ENCODE measurements around the gene FHIT. TPM values are rescaled to one million over a fixed set of nuclear protein-coding genes. Genes with fewer than 3 reads are reported as not detected.
A peak's percentile ranks its signal among the peaks of the same experiment; 100 is the strongest.

The FHIT gene
- total and polyA plus RNA-seq, 10 of the 15 experiments (the other 5 are each of a cell fraction or from before 2014, with no cell fraction given): 4.2 to 14.9 (median 9.4) TPM

DNA sequence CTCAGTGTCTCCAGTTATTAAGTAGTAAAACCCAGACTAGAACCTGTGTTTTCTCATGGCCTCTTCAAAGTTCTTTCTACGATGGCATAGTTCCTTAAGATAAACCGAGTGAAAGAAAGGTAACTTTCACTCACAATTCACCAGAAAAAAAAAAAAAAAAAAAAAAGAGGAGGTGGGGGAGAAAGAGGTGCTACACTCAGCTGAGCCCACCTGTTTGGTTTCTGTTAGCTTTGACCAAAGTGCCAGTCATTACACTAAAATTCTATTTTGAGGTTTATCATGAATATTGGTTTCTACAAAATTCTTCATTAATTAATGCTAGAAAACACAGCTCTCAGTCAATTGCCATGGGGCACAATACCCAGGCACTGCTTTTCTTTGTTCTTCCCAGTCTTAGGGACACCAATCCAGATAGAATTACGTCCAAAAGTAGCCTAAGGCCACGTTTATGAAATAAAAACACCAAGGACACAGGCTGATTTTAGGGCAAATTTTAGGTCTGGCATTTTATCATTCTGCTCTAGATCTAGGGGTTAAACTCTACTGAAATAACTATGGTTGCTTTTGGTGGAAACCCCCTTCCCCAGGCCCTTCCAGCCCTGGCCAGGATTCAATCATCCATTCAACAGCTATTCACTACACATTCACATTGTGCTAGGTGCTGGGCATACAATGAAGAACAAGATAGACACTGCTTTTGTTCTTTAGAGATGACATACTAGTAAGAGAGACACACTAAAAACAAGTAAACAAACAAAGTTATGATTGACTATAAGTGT is 1097.8 kb downstream of the FHIT start:
- POLR2A ChIA-PET: no interaction called here
- H3K79me2 ChIP-seq (ENCODE audit: control insufficient read depth, insufficient read depth, low read length): no peaks in the 10 kb centered on the region
- WGBS (ENCODE audit: insufficient coverage, insufficient replicate concordance, low lambda C conversion rate, missing lambda C conversion rate): 27% methylated on average over 4 of the region's 4 CpGs
- no peaks in the 10 kb centered on the region for H3K27me3 ChIP-seq (replicated peaks in 1 of 2; ENCODE audit: control insufficient read depth in 2 of 2, insufficient read depth in 2 of 2, low read length in 1 of 2)
- intact Hi-C loops (cut with micrococcal nuclease; ENCODE audit: unreplicated experiment): no loop called here
- no peak overlapping the region for H2AFZ ChIP-seq (ENCODE audit: control insufficient read depth, low read depth, low read length)
- SMC1A ChIA-PET (ENCODE audit: uncharacterized antibody, unreplicated experiment): no interaction called here
- ATAC-seq: peak; percentile 34; the same call in 1 of the 3 replicates
- no peak overlapping the region for H3K27ac ChIP-seq (ENCODE audit: control insufficient read depth, insufficient read depth)
- H3K9ac ChIP-seq (ENCODE audit: control insufficient read depth, insufficient read depth, low read length): no peak overlapping the region
- no peak overlapping the region for H3K4me2 ChIP-seq (ENCODE audit: control insufficient read depth, insufficient read depth)
- no peaks in the 10 kb centered on the region for H3K9me3 ChIP-seq (replicated peaks; ENCODE audit: control insufficient read depth, insufficient read depth, low read length)
- no peak overlapping the region for H3K4me3 ChIP-seq
- no peaks in the 10 kb centered on the region for H3K4me1 ChIP-seq (ENCODE audit: control insufficient read depth, insufficient read depth, low read length)
- no peak for FAIRE-seq
- H4K20me1 ChIP-seq (ENCODE audit: control insufficient read depth, insufficient read depth): no peaks in the 10 kb centered on the region
- BruUV-seq (replicated peaks): no TSS peak
- RAD21 ChIA-PET (ENCODE audit: unreplicated experiment): interaction anchor here (0.6 kb wide), 1 partner anchor 46 kb away, joined by 3 read pairs; no protein-coding TSS in a partner anchor
- DNase-seq (ENCODE audit: low read depth, low spot score): no peak
- no peaks in the 10 kb centered on the region for H3K36me3 ChIP-seq (ENCODE audit: control insufficient read depth in 2 of 2, insufficient read depth in 2 of 2, low read length in 1 of 2)
- in situ Hi-C loops (cut with MboI): no loop called here
- CTCF ChIA-PET: no interaction called here
- TF ChIP-seq, protein P1, sequence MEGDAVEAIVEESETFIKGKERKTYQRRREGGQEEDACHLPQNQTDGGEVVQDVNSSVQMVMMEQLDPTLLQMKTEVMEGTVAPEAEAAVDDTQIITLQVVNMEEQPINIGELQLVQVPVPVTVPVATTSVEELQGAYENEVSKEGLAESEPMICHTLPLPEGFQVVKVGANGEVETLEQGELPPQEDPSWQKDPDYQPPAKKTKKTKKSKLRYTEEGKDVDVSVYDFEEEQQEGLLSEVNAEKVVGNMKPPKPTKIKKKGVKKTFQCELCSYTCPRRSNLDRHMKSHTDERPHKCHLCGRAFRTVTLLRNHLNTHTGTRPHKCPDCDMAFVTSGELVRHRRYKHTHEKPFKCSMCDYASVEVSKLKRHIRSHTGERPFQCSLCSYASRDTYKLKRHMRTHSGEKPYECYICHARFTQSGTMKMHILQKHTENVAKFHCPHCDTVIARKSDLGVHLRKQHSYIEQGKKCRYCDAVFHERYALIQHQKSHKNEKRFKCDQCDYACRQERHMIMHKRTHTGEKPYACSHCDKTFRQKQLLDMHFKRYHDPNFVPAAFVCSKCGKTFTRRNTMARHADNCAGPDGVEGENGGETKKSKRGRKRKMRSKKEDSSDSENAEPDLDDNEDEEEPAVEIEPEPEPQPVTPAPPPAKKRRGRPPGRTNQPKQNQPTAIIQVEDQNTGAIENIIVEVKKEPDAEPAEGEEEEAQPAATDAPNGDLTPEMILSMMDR (IDR thresholded peaks at IDR 0.05 in 2 of 3, conservative IDR thresholded peaks at IDR 0.05 in 1 of 3; ENCODE audit: control insufficient read depth in 2 of 3, extremely low read depth in 1 of 3, insufficient read depth in 1 of 3, low read depth in 3 of 3, low read length in 3 of 3): no peak
- TF ChIP-seq HDAC6 (IDR thresholded peaks at IDR 0.05; ENCODE audit: unreplicated experiment) (no peak), NFYA (IDR thresholded peaks at IDR 0.05; ENCODE audit: borderline replicate concordance, low read depth, low read length) (no peak), BACH1 (IDR thresholded peaks at IDR 0.05; ENCODE audit: borderline replicate concordance) (no peak), STAT3 (IDR thresholded peaks at IDR 0.05; ENCODE audit: low read depth, low read length) (no peak), FOXM1 (IDR thresholded peaks at IDR 0.05; ENCODE audit: low read depth, low read length) (no peak), CUX1 (IDR thresholded peaks at IDR 0.05; ENCODE audit: insufficient replicate concordance, low read depth, low read length) (no peak), NFXL1 (IDR thresholded peaks at IDR 0.05; ENCODE audit: borderline replicate concordance) (no peak), TAF1 (IDR thresholded peaks at IDR 0.05; ENCODE audit: borderline replicate concordance, low read depth, low read length) (no peak), MYC (IDR thresholded peaks at IDR 0.05; ENCODE audit: insufficient read depth, insufficient read length, insufficient replicate concordance, low read length, severe bottlenecking) (no peak), IKZF1 (conservative IDR thresholded peaks at IDR 0.05) (no peak), NBN (IDR thresholded peaks at IDR 0.05) (no peak), RBBP5 (conservative IDR thresholded peaks at IDR 0.05) (no peak), ZBED1 (IDR thresholded peaks at IDR 0.05; ENCODE audit: borderline replicate concordance) (no peak)
- TF ChIP-seq, protein P2, sequence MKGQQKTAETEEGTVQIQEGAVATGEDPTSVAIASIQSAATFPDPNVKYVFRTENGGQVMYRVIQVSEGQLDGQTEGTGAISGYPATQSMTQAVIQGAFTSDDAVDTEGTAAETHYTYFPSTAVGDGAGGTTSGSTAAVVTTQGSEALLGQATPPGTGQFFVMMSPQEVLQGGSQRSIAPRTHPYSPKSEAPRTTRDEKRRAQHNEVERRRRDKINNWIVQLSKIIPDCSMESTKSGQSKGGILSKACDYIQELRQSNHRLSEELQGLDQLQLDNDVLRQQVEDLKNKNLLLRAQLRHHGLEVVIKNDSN (IDR thresholded peaks at IDR 0.05; ENCODE audit: borderline replicate concordance, extremely low read length, insufficient read depth, low read depth, low read length): no peak
